SH-SY5Y (cell line): ENCODE data around the gene CRACR2A.

Experiments used
- GATA2 ChIP-seq: IDR thresholded peaks from 2 replicates; pipeline ENCODE4 v1.6.1; 2011; ENCODE audit warnings: mild to moderate bottlenecking, low read depth, low read length
- GATA3 ChIP-seq: IDR thresholded peaks from 2 replicates; pipeline ENCODE4 v1.6.1; 2011; ENCODE audit warnings: low read depth, mild to moderate bottlenecking, low read length, moderate library complexity

DNA sequence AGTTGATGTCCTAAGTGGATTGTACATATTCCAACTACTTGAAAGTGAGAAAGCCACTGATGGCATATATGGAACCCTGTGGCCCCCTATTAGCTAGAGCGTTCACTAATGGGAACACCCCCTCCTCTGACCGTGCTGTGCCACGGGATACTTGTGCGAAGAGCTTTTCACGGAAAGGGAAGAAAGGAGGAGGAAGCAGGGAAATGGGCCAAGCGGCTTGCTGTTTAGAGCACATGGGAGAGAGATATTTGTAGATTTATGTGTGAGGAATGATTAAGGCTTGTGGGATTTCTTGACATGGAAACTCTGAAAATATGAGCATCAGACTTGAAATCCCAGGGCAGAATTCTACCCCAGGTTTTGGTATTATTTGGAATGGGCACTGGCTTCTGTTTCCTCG, 132.1 kb downstream of the CRACR2A start:
- TF ChIP-seq GATA3 (no peak), GATA2 (no peak)
